Stomach (tissue), 9 donors: ENCODE results near the gene VOPP1. TPM values are rescaled to one million over a fixed set of nuclear protein-coding genes. Genes with fewer than 3 reads are reported as not detected.

Experiments used
- DNase-seq, 2 donors: peaks; one replicate each; pipeline versions ENCODE4 v3.0.0 to v3.0.0-alpha.2; 2013 to 2019
- H3K27ac ChIP-seq, 5 donors: fragments of 200-600 bp in 4 of 5; sonication (generic) in 4 of 5; one replicate each; pipeline ENCODE4 v1.5.1; 2013 to 2019; ENCODE audit warnings: mild to moderate bottlenecking in 1 of 5, moderate library complexity in 1 of 5
- H3K27me3 ChIP-seq, 3 donors: fragments of 200-600 bp; sonication (generic); one replicate each; pipeline ENCODE4 v1.5.1; 2017 to 2019; ENCODE audit warnings: mixed run types in 1 of 3
- H3K36me3 ChIP-seq, 4 donors: fragments of 200-600 bp; sonication (generic); 1 replicate in 3 of 4; 2 replicates in 1 of 4; pipeline ENCODE4 v1.5.1; 2016 to 2019
- H3K4me1 ChIP-seq, 4 donors: fragments of 200-600 bp; sonication (generic); one replicate each; pipeline ENCODE4 v1.5.1; 2016 to 2019
- H3K4me3 ChIP-seq, 4 donors: fragments of 200-600 bp; sonication (generic) in 3 of 4; one replicate each; pipeline ENCODE4 v1.5.1; 2016 to 2019; ENCODE audit warnings: mild to moderate bottlenecking in 1 of 4
- H3K9me3 ChIP-seq, 4 donors: fragments of 200-600 bp; sonication (generic); one replicate each; pipeline ENCODE4 v1.5.1; 2016 to 2019
- CTCF ChIP-seq, 7 experiments: fragments of 450-650 bp in 4 of 7; fragments of 200-600 bp in 3 of 7; sonication (generic) in 3 of 7; IDR thresholded peaks; one replicate each; pipeline ENCODE4 v1.5.1; 2016 to 2019; ENCODE audit warnings: antibody characterized with exemption in 7 of 7, control low read depth in 2 of 7, mild to moderate bottlenecking in 1 of 7
- EP300 ChIP-seq: sonication (generic); formaldehyde crosslinking; IDR thresholded peaks from one replicate; pipeline ENCODE4 v1.6.1; 2017; ENCODE audit warnings: antibody characterized with exemption
- POLR2A ChIP-seq, 4 donors: fragments of 450-650 bp; IDR thresholded peaks; one replicate each; pipeline ENCODE4 v1.6.1; 2016; ENCODE audit warnings: antibody characterized with exemption in 4 of 4, control low read depth in 2 of 4, mild to moderate bottlenecking in 1 of 4, moderate library complexity in 1 of 4
- POLR2AphosphoS5 ChIP-seq, 3 donors: sonication (generic); formaldehyde crosslinking; IDR thresholded peaks; one replicate each; pipeline ENCODE4 v1.6.1; 2016; ENCODE audit warnings: antibody characterized with exemption in 3 of 3
- whole genome bisulfite sequencing, 5 donors: extraction: QIAGEN DNeasy Blood & Tissue Kit in 3 of 5; methylation state at CpG; one replicate each; pipeline versions ENCODE4 v1.1.5 to v1.1.7; 2013 to 2018; 5-methylcytosine and 5-hydroxymethylcytosine counted together
- intact Hi-C: fragments of 100-400 bp; cut with DNase I; formaldehyde crosslinking; loops from one replicate; pipeline ENCODE4 v1.15.1; 2023; ENCODE audit warnings: low total_unique reads
- polyA plus RNA-seq, 3 donors: library from polyadenylated mRNA; stranded (reverse); fragments of 200-250 nt; gene quantifications; one replicate each; pipeline ENCODE4 v1.2.3, GENCODE V29; 2013
- total RNA-seq, 5 donors: library from RNA; depleted of rRNA; stranded (reverse); fragments of >200 nt; gene quantifications; one replicate each; pipeline versions ENCODE4 v1.1.0 to v1.2.3, GENCODE V29; 2014 to 2016
- donor health status: healthy with polysubstance abuse.
- donor health status: Bipolar disorder and iron deficiency.
- donor health status: healthy.

The VOPP1 gene
- total and polyA plus RNA-seq, 8 donors = 14.0 to 117 (median 37.0) TPM

- no peak overlapping the region for H3K27ac ChIP-seq
- DNase-seq = no peak
- H3K4me3 ChIP-seq = no peak overlapping the region
- peaks cover 0 to 3% (median 0%) of the 10 kb centered on the region in 4 donors for H3K9me3 ChIP-seq
- 64 to 78% (median 70%) methylated on average over 2 of the region's 2 CpGs for WGBS, 5 donors
- TF ChIP-seq POLR2AphosphoS5 (IDR thresholded peaks at IDR 0.05) (no peak), CTCF (IDR thresholded peaks at IDR 0.05) (no peak)
- intact Hi-C loops = no loop called here
- H3K4me1 ChIP-seq = peaks cover 0 to 5% (median 0%) of the 10 kb centered on the region in 4 donors
- peaks cover 6 to 78% (median 61%) of the 10 kb centered on the region in 4 donors for H3K36me3 ChIP-seq
- no peaks in the 10 kb centered on the region for H3K27me3 ChIP-seq
Measured at GRCh38 chr7:55469271-55469681, 103.0 kb downstream of the VOPP1 start.

- Histone ChIP-seq H3K4me1 (peaks cover 0 to 5% (median 0%) of the 10 kb centered on the region in 4 donors), H3K4me3 (no peak overlapping the region), H3K36me3 (peaks cover 6 to 78% (median 63%) of the 10 kb centered on the region in 4 donors), H3K27me3 (no peaks in the 10 kb centered on the region), H3K9me3 (peaks cover 0 to 11% (median 0%) of the 10 kb centered on the region in 4 donors), H3K27ac (no peak overlapping the region)
- 89 to 99% (median 98%) methylated on average over 8 of the region's 8 CpGs for WGBS, 5 donors
- intact Hi-C loops = no loop called here
- no peak for DNase-seq
- no peak for TF ChIP-seq EP300
- no peak for TF ChIP-seq POLR2A (IDR thresholded peaks at IDR 0.05)
- no peak for TF ChIP-seq POLR2AphosphoS5 (IDR thresholded peaks at IDR 0.05)
- no peak for TF ChIP-seq CTCF (IDR thresholded peaks at IDR 0.05)
Measured at GRCh38 chr7:55468495-55468894, 103.8 kb downstream of the VOPP1 start.

GRCh38 chr7:55467047-55467593 is 105.2 kb downstream of the VOPP1 start:
- 92 to 98% (median 97%) methylated on average over 7 of the region's 7 CpGs for WGBS, 5 donors
- DNase-seq = no peak
- TF ChIP-seq CTCF (IDR thresholded peaks at IDR 0.05) (no peak), EP300 (no peak), POLR2AphosphoS5 (IDR thresholded peaks at IDR 0.05) (no peak), POLR2A (IDR thresholded peaks at IDR 0.05) (no peak)
- H3K27ac ChIP-seq = no peak overlapping the region
- intact Hi-C loops = no loop called here
- H3K4me3 ChIP-seq = no peak overlapping the region
- peaks cover 0 to 5% (median 0%) of the 10 kb centered on the region in 4 donors for H3K4me1 ChIP-seq
- H3K9me3 ChIP-seq = peaks cover 0 to 16% (median under 1%) of the 10 kb centered on the region in 4 donors
- no peaks in the 10 kb centered on the region for H3K27me3 ChIP-seq
- peaks cover 0 to 71% (median 57%) of the 10 kb centered on the region in 4 donors for H3K36me3 ChIP-seq

- H3K27ac ChIP-seq = no peak overlapping the region
- H3K4me1 ChIP-seq = peaks cover 0 to 5% (median 0%) of the 10 kb centered on the region in 4 donors
- peaks cover 0 to 64% (median 54%) of the 10 kb centered on the region in 4 donors for H3K36me3 ChIP-seq
- no peaks in the 10 kb centered on the region for H3K27me3 ChIP-seq
- no peak overlapping the region for H3K4me3 ChIP-seq
- WGBS, 5 donors = 78 to 100% (median 97%) methylated on average over 2 of the region's 2 CpGs
- peaks cover 0 to 30% (median 7%) of the 10 kb centered on the region in 4 donors for H3K9me3 ChIP-seq
- TF ChIP-seq POLR2AphosphoS5 (IDR thresholded peaks at IDR 0.05) = no peak
- no peak for TF ChIP-seq EP300
- TF ChIP-seq CTCF (IDR thresholded peaks at IDR 0.05) = no peak
- TF ChIP-seq POLR2A (IDR thresholded peaks at IDR 0.05) = no peak
- DNase-seq = no peak
- intact Hi-C loops = no loop called here
Measured at GRCh38 chr7:55465691-55466090, 106.6 kb downstream of the VOPP1 start.
